ENCODE results near the gene SCP2D1.

SCP2D1 gene

GRCh38 chr20:18790787-18791186 lies 22.8 kb upstream of the SCP2D1 start:
- ChIA-PET POLR2A (no interaction called here), CTCF (no interaction called here)
- TF ChIP-seq SUZ12 (IDR thresholded peaks at IDR 0.05) (no peak), ZNF384 (IDR thresholded peaks at IDR 0.05) (no peak)
- DNase-seq (ENCODE audit: extremely low spot score): no peak

- TF ChIP-seq SUZ12 (IDR thresholded peaks at IDR 0.05): no peak
- peak; percentile 73 for TF ChIP-seq L3MBTL2 (conservative IDR thresholded peaks at IDR 0.05)
- TF ChIP-seq SP1 (IDR thresholded peaks at IDR 0.05): no peak
- TF ChIP-seq FOXK2 (IDR thresholded peaks at IDR 0.05): no peak
- peak; percentile 82 for TF ChIP-seq ELF4 (IDR thresholded peaks at IDR 0.05)
- no peak for TF ChIP-seq ARNT (IDR thresholded peaks at IDR 0.05)
- ChIA-PET POLR2A (interaction anchor here (0.6 to 0.7 kb wide), 3 partner anchors 10 to 190 kb away, joined by 3 read pairs; no protein-coding TSS in a partner anchor), CTCF (no interaction called here)
Observed at GRCh38 chr20:18793625-18794427, 19.8 kb upstream of the SCP2D1 start.

DNA sequence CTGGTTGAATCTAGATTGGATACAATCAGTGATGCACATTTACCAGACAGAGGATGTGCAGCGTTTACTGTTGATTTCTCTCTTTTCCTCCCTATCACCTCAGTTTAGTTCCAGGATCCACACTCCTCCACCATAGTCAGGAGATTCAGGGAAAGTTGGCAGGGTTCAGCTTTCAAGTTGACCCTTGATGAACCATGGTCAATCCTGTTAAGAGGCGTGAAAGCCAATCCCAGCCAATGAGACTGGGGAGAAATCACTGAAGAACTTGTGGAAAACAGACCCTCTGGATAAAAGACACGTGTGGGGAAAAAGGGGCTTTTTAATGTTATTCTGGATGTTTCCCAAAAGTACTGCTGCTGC lies 19.2 kb upstream of the SCP2D1 start:
- ChIA-PET POLR2A (no interaction called here), CTCF (no interaction called here)
- no peak for DNase-seq (ENCODE audit: extremely low spot score)
- TF ChIP-seq CTBP1 (IDR thresholded peaks at IDR 0.05; ENCODE audit: borderline replicate concordance): no peak
- TF ChIP-seq ARNT (IDR thresholded peaks at IDR 0.05): no peak
- TF ChIP-seq TARDBP (IDR thresholded peaks at IDR 0.05): no peak
- TF ChIP-seq FOXA1 (IDR thresholded peaks at IDR 0.05): no peak
- no peak for TF ChIP-seq FOXM1 (IDR thresholded peaks at IDR 0.05; ENCODE audit: borderline replicate concordance)

More at GRCh38 chr20:18793625-18794427, 19.8 kb upstream of the SCP2D1 start:
- DNase-seq (ENCODE audit: extremely low spot score): peak; percentile 90

DNA sequence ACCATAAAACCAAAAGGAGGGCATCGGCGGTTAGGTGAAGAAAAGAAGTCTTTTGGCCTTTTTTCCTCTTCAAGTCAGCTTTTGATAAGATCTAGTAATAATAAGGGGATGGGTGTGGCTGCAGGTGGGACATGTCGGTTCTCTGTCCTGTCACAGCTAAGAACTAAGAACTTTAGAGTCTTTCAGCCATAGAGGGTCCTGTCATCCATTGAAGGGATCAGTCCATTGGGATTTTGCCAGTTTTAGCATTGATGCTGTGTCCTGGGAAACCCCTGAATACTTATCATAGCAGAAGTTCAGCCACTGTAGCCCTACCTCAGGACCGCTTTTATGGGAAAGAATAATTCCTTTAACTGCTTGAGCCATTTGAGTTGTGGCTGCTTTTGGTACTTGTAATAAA lies 18.2 kb upstream of the SCP2D1 start:
- TF ChIP-seq SUZ12 (IDR thresholded peaks at IDR 0.05) (no peak), ARNT (IDR thresholded peaks at IDR 0.05) (no peak), FOXK2 (IDR thresholded peaks at IDR 0.05) (no peak), SP1 (IDR thresholded peaks at IDR 0.05) (no peak), LEF1 (IDR thresholded peaks at IDR 0.05; ENCODE audit: borderline replicate concordance) (no peak), HDGF (IDR thresholded peaks at IDR 0.05; ENCODE audit: borderline replicate concordance) (no peak), FOXM1 (IDR thresholded peaks at IDR 0.05; ENCODE audit: borderline replicate concordance) (no peak)
- CTCF ChIA-PET: no interaction called here
- POLR2A ChIA-PET: no interaction called here
- no peak for DNase-seq (ENCODE audit: extremely low spot score)

DNA sequence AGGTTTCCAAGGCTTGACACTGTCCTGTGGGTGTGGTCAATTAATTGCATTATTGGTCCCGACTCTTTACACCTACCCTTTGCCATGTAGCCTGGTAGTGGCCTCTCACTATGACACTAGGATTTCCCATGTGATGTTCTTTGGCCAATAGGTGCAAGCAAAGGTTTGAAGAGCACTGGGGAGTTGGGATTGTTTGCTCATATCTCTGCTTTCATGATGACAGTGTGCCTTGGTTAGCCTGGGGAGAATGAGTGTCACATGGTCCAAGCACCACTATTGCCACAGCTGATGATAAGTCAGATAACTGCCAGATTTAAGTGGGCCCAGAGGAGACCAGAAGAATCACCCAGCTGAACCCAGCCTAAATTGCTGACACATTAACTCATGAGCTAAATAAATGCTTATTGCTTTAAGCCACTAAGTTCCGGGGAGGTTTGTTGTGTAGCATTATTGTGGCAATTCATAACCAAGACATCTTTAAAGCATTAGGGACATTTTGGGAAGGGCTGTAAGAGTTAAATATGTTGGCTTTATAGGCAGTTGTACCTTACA lies 17.2 kb upstream of the SCP2D1 start:
- ChIA-PET POLR2A (no interaction called here), CTCF (no interaction called here)
- TF ChIP-seq L3MBTL2 (conservative IDR thresholded peaks at IDR 0.05) (no peak), PKNOX1 (IDR thresholded peaks at IDR 0.05) (no peak), TARDBP (IDR thresholded peaks at IDR 0.05) (no peak), LEF1 (IDR thresholded peaks at IDR 0.05; ENCODE audit: borderline replicate concordance) (no peak), NFRKB (IDR thresholded peaks at IDR 0.05) (no peak), SP1 (IDR thresholded peaks at IDR 0.05) (no peak), ELF4 (IDR thresholded peaks at IDR 0.05) (no peak), CTBP1 (IDR thresholded peaks at IDR 0.05; ENCODE audit: borderline replicate concordance) (no peak)
- no peak for DNase-seq (ENCODE audit: extremely low spot score)

- POLR2A ChIA-PET: no interaction called here
- TF ChIP-seq SP1 (IDR thresholded peaks at IDR 0.05) (no peak), ELF4 (IDR thresholded peaks at IDR 0.05) (no peak), TARDBP (IDR thresholded peaks at IDR 0.05) (no peak), HDGF (IDR thresholded peaks at IDR 0.05; ENCODE audit: borderline replicate concordance) (no peak), CTBP1 (IDR thresholded peaks at IDR 0.05; ENCODE audit: borderline replicate concordance) (no peak), NFRKB (IDR thresholded peaks at IDR 0.05) (no peak), BHLHE40 (IDR thresholded peaks at IDR 0.05; ENCODE audit: borderline replicate concordance) (no peak)
- CTCF ChIA-PET: no interaction called here
- DNase-seq (ENCODE audit: extremely low spot score): no peak
Observed at GRCh38 chr20:18801516-18801915, 12.1 kb upstream of the SCP2D1 start.

- TF ChIP-seq NFRKB (IDR thresholded peaks at IDR 0.05) (no peak), SP1 (IDR thresholded peaks at IDR 0.05) (no peak), ZNF384 (IDR thresholded peaks at IDR 0.05) (no peak), BHLHE40 (IDR thresholded peaks at IDR 0.05; ENCODE audit: borderline replicate concordance) (no peak), TARDBP (IDR thresholded peaks at IDR 0.05) (no peak), FOXK2 (IDR thresholded peaks at IDR 0.05) (no peak), ARNT (IDR thresholded peaks at IDR 0.05) (no peak), ELF4 (IDR thresholded peaks at IDR 0.05) (no peak)
- DNase-seq (ENCODE audit: extremely low spot score): no peak
- ChIA-PET POLR2A (no interaction called here), CTCF (no interaction called here)
Observed at GRCh38 chr20:18802012-18802634, 11.5 kb upstream of the SCP2D1 start.

DNA sequence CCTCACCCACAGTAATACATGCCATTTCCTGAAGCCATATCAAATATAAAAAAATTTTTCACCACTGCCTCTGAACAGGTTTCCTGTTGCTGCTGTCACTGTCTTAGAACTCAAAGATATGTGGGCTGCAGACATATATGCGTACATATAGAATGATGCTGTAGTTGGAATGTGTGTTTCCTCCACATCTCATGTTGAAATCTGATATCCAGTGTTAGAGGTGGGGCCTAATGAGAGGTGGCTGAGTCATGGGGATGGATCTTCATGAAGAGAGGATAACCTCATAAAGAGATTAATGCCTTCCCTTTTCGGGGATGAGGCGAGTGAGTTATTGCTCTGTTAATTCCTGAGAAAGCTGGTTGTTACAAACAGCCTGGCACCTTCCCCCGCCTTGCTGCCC lies 7.7 kb upstream of the SCP2D1 start:
- TF ChIP-seq TARDBP (IDR thresholded peaks at IDR 0.05) (no peak), SUZ12 (IDR thresholded peaks at IDR 0.05) (no peak), FOXK2 (IDR thresholded peaks at IDR 0.05) (no peak), ARNT (IDR thresholded peaks at IDR 0.05) (no peak), BHLHE40 (IDR thresholded peaks at IDR 0.05; ENCODE audit: borderline replicate concordance) (no peak), SP1 (IDR thresholded peaks at IDR 0.05) (no peak), HDGF (IDR thresholded peaks at IDR 0.05; ENCODE audit: borderline replicate concordance) (no peak), PKNOX1 (IDR thresholded peaks at IDR 0.05) (no peak), L3MBTL2 (conservative IDR thresholded peaks at IDR 0.05) (no peak), LEF1 (IDR thresholded peaks at IDR 0.05; ENCODE audit: borderline replicate concordance) (no peak), FOXA1 (IDR thresholded peaks at IDR 0.05) (no peak), CTBP1 (IDR thresholded peaks at IDR 0.05; ENCODE audit: borderline replicate concordance) (no peak), ZNF384 (IDR thresholded peaks at IDR 0.05) (no peak), FOXM1 (IDR thresholded peaks at IDR 0.05; ENCODE audit: borderline replicate concordance) (no peak), NFRKB (IDR thresholded peaks at IDR 0.05) (no peak), ELF4 (IDR thresholded peaks at IDR 0.05) (no peak)
- DNase-seq (ENCODE audit: extremely low spot score): no peak
- ChIA-PET CTCF (no interaction called here), POLR2A (no interaction called here)
